Measurements from ENCODE around the gene NR2F1-AS1.

Gene NR2F1-AS1

GRCh38 chr5:93436083-93436482 lies 144.9 kb downstream of the NR2F1-AS1 start:
- CTCF ChIA-PET = no interaction called here
- Mint-ChIP-seq H3K4me1 (no peaks in the 10 kb centered on the region), H3K27ac (no peak overlapping the region), H3K9me3 (no peaks in the 10 kb centered on the region), H3K36me3 (no peaks in the 10 kb centered on the region), H3K27me3 (no peaks in the 10 kb centered on the region), H3K4me3 (no peak overlapping the region)
- DNase-seq = no peak

- no peaks in the 10 kb centered on the region for H3K36me3 Mint-ChIP-seq
- DNase-seq = no peak
- no peak overlapping the region for H3K27ac Mint-ChIP-seq
- no peak overlapping the region for H3K4me3 Mint-ChIP-seq
- H3K27me3 Mint-ChIP-seq = no peaks in the 10 kb centered on the region
- no peaks in the 10 kb centered on the region for H3K4me1 Mint-ChIP-seq
- CTCF ChIA-PET = no interaction called here
- no peaks in the 10 kb centered on the region for H3K9me3 Mint-ChIP-seq
Measured at GRCh38 chr5:93433422-93433821, 147.6 kb downstream of the NR2F1-AS1 start.

GRCh38 chr5:93431250-93431649 lies 149.8 kb downstream of the NR2F1-AS1 start:
- no peak overlapping the region for H3K4me3 Mint-ChIP-seq

GRCh38 chr5:93430673-93431199 lies 150.3 kb downstream of the NR2F1-AS1 start:
- Mint-ChIP-seq H3K27ac (no peak overlapping the region), H3K4me1 (no peaks in the 10 kb centered on the region), H3K4me3 (no peak overlapping the region), H3K27me3 (no peaks in the 10 kb centered on the region), H3K36me3 (no peaks in the 10 kb centered on the region), H3K9me3 (no peaks in the 10 kb centered on the region)
- DNase-seq = no peak
- CTCF ChIA-PET = no interaction called here

More at GRCh38 chr5:93431250-93431649, 149.8 kb downstream of the NR2F1-AS1 start:
- Mint-ChIP-seq H3K9me3 (no peaks in the 10 kb centered on the region), H3K4me1 (no peaks in the 10 kb centered on the region), H3K27me3 (no peaks in the 10 kb centered on the region), H3K36me3 (no peaks in the 10 kb centered on the region), H3K27ac (no peak overlapping the region)
- DNase-seq = no peak
- CTCF ChIA-PET = no interaction called here

GRCh38 chr5:93430118-93430517 lies 150.9 kb downstream of the NR2F1-AS1 start:
- CTCF ChIA-PET = no interaction called here
- Mint-ChIP-seq H3K27me3 (no peaks in the 10 kb centered on the region), H3K4me1 (no peaks in the 10 kb centered on the region), H3K36me3 (no peaks in the 10 kb centered on the region), H3K27ac (no peak overlapping the region), H3K9me3 (no peaks in the 10 kb centered on the region), H3K4me3 (no peak overlapping the region)
- no peak for DNase-seq

GRCh38 chr5:93428868-93429267 lies 152.2 kb downstream of the NR2F1-AS1 start:
- no peaks in the 10 kb centered on the region for H3K36me3 Mint-ChIP-seq
- H3K27ac Mint-ChIP-seq = no peak overlapping the region
- H3K9me3 Mint-ChIP-seq = no peaks in the 10 kb centered on the region
- H3K27me3 Mint-ChIP-seq = no peaks in the 10 kb centered on the region
- DNase-seq = no peak
- H3K4me1 Mint-ChIP-seq = no peaks in the 10 kb centered on the region
- no peak overlapping the region for H3K4me3 Mint-ChIP-seq
- CTCF ChIA-PET = no interaction called here

GRCh38 chr5:93427316-93427715 lies 153.7 kb downstream of the NR2F1-AS1 start:
- Mint-ChIP-seq H3K36me3 (no peaks in the 10 kb centered on the region), H3K4me1 (no peaks in the 10 kb centered on the region), H3K9me3 (no peaks in the 10 kb centered on the region), H3K27me3 (no peaks in the 10 kb centered on the region), H3K4me3 (no peak overlapping the region), H3K27ac (no peak overlapping the region)
- CTCF ChIA-PET = no interaction called here
- DNase-seq = no peak

- H3K9me3 Mint-ChIP-seq = no peaks in the 10 kb centered on the region
- no peaks in the 10 kb centered on the region for H3K27me3 Mint-ChIP-seq
- no peak for DNase-seq
- H3K4me3 Mint-ChIP-seq = no peak overlapping the region
- H3K36me3 Mint-ChIP-seq = no peaks in the 10 kb centered on the region
- no peak overlapping the region for H3K27ac Mint-ChIP-seq
- CTCF ChIA-PET = no interaction called here
- H3K4me1 Mint-ChIP-seq = no peaks in the 10 kb centered on the region
Measured at GRCh38 chr5:93425096-93425495, 155.9 kb downstream of the NR2F1-AS1 start.

- no peaks in the 10 kb centered on the region for H3K4me1 Mint-ChIP-seq
- H3K27me3 Mint-ChIP-seq = no peaks in the 10 kb centered on the region
- no peaks in the 10 kb centered on the region for H3K36me3 Mint-ChIP-seq
- no peaks in the 10 kb centered on the region for H3K9me3 Mint-ChIP-seq
- H3K27ac Mint-ChIP-seq = no peak overlapping the region
- DNase-seq = no peak
- H3K4me3 Mint-ChIP-seq = no peak overlapping the region
- CTCF ChIA-PET = no interaction called here
Measured at GRCh38 chr5:93423300-93423699, 157.7 kb downstream of the NR2F1-AS1 start.

- H3K27ac Mint-ChIP-seq = no peak overlapping the region
- DNase-seq = no peak
Measured at GRCh38 chr5:93422652-93423280, 158.3 kb downstream of the NR2F1-AS1 start.

GRCh38 chr5:93421987-93422401 lies 159.0 kb downstream of the NR2F1-AS1 start:
- Mint-ChIP-seq H3K9me3 (no peaks in the 10 kb centered on the region), H3K4me3 (no peak overlapping the region), H3K36me3 (no peaks in the 10 kb centered on the region), H3K27ac (no peak overlapping the region), H3K4me1 (no peaks in the 10 kb centered on the region), H3K27me3 (no peaks in the 10 kb centered on the region)
- no peak for DNase-seq
- CTCF ChIA-PET = no interaction called here

More at GRCh38 chr5:93422652-93423280, 158.3 kb downstream of the NR2F1-AS1 start:
- CTCF ChIA-PET = no interaction called here
- Mint-ChIP-seq H3K27me3 (no peaks in the 10 kb centered on the region), H3K9me3 (no peaks in the 10 kb centered on the region), H3K4me1 (no peaks in the 10 kb centered on the region), H3K4me3 (no peak overlapping the region), H3K36me3 (no peaks in the 10 kb centered on the region)

- H3K27me3 Mint-ChIP-seq = no peaks in the 10 kb centered on the region
- CTCF ChIA-PET = no interaction called here
- H3K36me3 Mint-ChIP-seq = no peaks in the 10 kb centered on the region
- no peak for DNase-seq
- no peaks in the 10 kb centered on the region for H3K9me3 Mint-ChIP-seq
- no peak overlapping the region for H3K27ac Mint-ChIP-seq
- H3K4me3 Mint-ChIP-seq = no peak overlapping the region
- H3K4me1 Mint-ChIP-seq = no peaks in the 10 kb centered on the region
Measured at GRCh38 chr5:93421468-93421867, 159.6 kb downstream of the NR2F1-AS1 start.

- Mint-ChIP-seq H3K4me3 (no peak overlapping the region), H3K9me3 (no peaks in the 10 kb centered on the region), H3K27ac (no peak overlapping the region), H3K36me3 (no peaks in the 10 kb centered on the region), H3K27me3 (no peaks in the 10 kb centered on the region), H3K4me1 (no peaks in the 10 kb centered on the region)
- CTCF ChIA-PET = no interaction called here
- no peak for DNase-seq
Measured at GRCh38 chr5:93417490-93417889, 163.5 kb downstream of the NR2F1-AS1 start.

GRCh38 chr5:93415819-93416218 lies 165.2 kb downstream of the NR2F1-AS1 start:
- no peak overlapping the region for H3K27ac Mint-ChIP-seq
- no peaks in the 10 kb centered on the region for H3K9me3 Mint-ChIP-seq
- CTCF ChIA-PET = no interaction called here
- H3K4me3 Mint-ChIP-seq = no peak overlapping the region
- no peak for DNase-seq
- H3K36me3 Mint-ChIP-seq = no peaks in the 10 kb centered on the region
- no peaks in the 10 kb centered on the region for H3K4me1 Mint-ChIP-seq
- H3K27me3 Mint-ChIP-seq = no peaks in the 10 kb centered on the region

- Mint-ChIP-seq H3K36me3 (no peaks in the 10 kb centered on the region), H3K27ac (no peak overlapping the region), H3K27me3 (no peaks in the 10 kb centered on the region), H3K4me1 (no peaks in the 10 kb centered on the region), H3K4me3 (no peak overlapping the region), H3K9me3 (no peaks in the 10 kb centered on the region)
- CTCF ChIA-PET = no interaction called here
- no peak for DNase-seq
Measured at GRCh38 chr5:93411716-93412115, 169.3 kb downstream of the NR2F1-AS1 start.

GRCh38 chr5:93409691-93410090 lies 171.3 kb downstream of the NR2F1-AS1 start:
- H3K36me3 Mint-ChIP-seq = no peaks in the 10 kb centered on the region
- H3K4me1 Mint-ChIP-seq = no peaks in the 10 kb centered on the region
- DNase-seq = no peak
- CTCF ChIA-PET = no interaction called here
- H3K4me3 Mint-ChIP-seq = no peak overlapping the region
- H3K27me3 Mint-ChIP-seq = no peaks in the 10 kb centered on the region
- no peaks in the 10 kb centered on the region for H3K9me3 Mint-ChIP-seq
- no peak overlapping the region for H3K27ac Mint-ChIP-seq
